Stimulated activated naive CD8-positive, alpha-beta T cell treated with anti-CD3 and anti-CD28 coated beads, Interleukin-15, Interleukin-2, amounts not matched to agents 100 U/mL and 50 U/mL, for 24 hours (primary cell): Measurements from ENCODE around the gene MAP3K14.

Source experiments
- ATAC-seq: fragments of 150-1000 bp; cut with Tn5 transposase; one replicate; pipeline ENCODE4 v1.10.0; 2021
- DNase-seq: peaks from one replicate; pipeline ENCODE4 v3.0.0; 2021

Gene MAP3K14

GRCh38 chr17:45277216-45277849, 39.5 kb downstream of the MAP3K14 start:
- peak; percentile 91 for DNase-seq
- peak; percentile 87 for ATAC-seq

GRCh38 chr17:45276031-45276430, 40.8 kb downstream of the MAP3K14 start:
- no peak for DNase-seq
- no peak for ATAC-seq

GRCh38 chr17:45274033-45274432, 42.8 kb downstream of the MAP3K14 start:
- DNase-seq (no peak), ATAC-seq (no peak)

- ATAC-seq (no peak), DNase-seq (no peak)
These were observed 43.3 kb downstream of the MAP3K14 start for GRCh38 chr17:45273551-45273957.

GRCh38 chr17:45271603-45272002, 45.2 kb downstream of the MAP3K14 start:
- DNase-seq, result no peak
- no peak for ATAC-seq

GRCh38 chr17:45270828-45271418, 45.9 kb downstream of the MAP3K14 start:
- DNase-seq (peak; percentile 76), ATAC-seq (peak; percentile 79)

GRCh38 chr17:45269912-45270311, 46.9 kb downstream of the MAP3K14 start:
- peak; percentile 56 for ATAC-seq
- DNase-seq, result no peak

GRCh38 chr17:45267436-45268055, 49.3 kb downstream of the MAP3K14 start:
- ATAC-seq (no peak), DNase-seq (no peak)

- ATAC-seq (no peak), DNase-seq (no peak)
These were observed 50.4 kb downstream of the MAP3K14 start for GRCh38 chr17:45266372-45266926.

GRCh38 chr17:45265821-45266220, 51.0 kb downstream of the MAP3K14 start:
- ATAC-seq (no peak), DNase-seq (no peak)

GRCh38 chr17:45264988-45265387, 51.8 kb downstream of the MAP3K14 start:
- ATAC-seq (no peak), DNase-seq (no peak)

- no peak for DNase-seq
- no peak for ATAC-seq
These were observed 52.4 kb downstream of the MAP3K14 start for GRCh38 chr17:45264430-45264829.

- no peak for ATAC-seq
- DNase-seq, result no peak
These were observed 53.4 kb downstream of the MAP3K14 start for GRCh38 chr17:45263477-45263860.

- no peak for DNase-seq
- ATAC-seq, result no peak
These were observed 54.0 kb downstream of the MAP3K14 start for GRCh38 chr17:45262516-45263476.

GRCh38 chr17:45261577-45262515, 55.0 kb downstream of the MAP3K14 start, which contains the start of gene SPATA32:
Gene SPATA32 (minus strand): TSS chr17:45262094. CDS start chr17:45262016, 78 bp downstream.
- ATAC-seq, result peak; percentile 81

GRCh38 chr17:45260204-45260783, 56.5 kb downstream of the MAP3K14 start:
- no peak for DNase-seq
- no peak for ATAC-seq

More at GRCh38 chr17:45261577-45262515, 55.0 kb downstream of the MAP3K14 start, which contains the start of gene SPATA32:
- peak; percentile 84 for DNase-seq

- no peak for ATAC-seq
These were observed 57.8 kb downstream of the MAP3K14 start for GRCh38 chr17:45258981-45259380.

GRCh38 chr17:45257115-45257514, 59.7 kb downstream of the MAP3K14 start:
- DNase-seq (no peak), ATAC-seq (no peak)

More at GRCh38 chr17:45258981-45259380, 57.8 kb downstream of the MAP3K14 start:
- no peak for DNase-seq

- peak; percentile 8 for ATAC-seq
- no peak for DNase-seq
These were observed 60.5 kb downstream of the MAP3K14 start for GRCh38 chr17:45256114-45256966.
